Thyroid gland (tissue), 4 donors: ENCODE measurements around the gene VWA5B2. TPM values are rescaled to one million over a fixed set of nuclear protein-coding genes. Genes with fewer than 3 reads are reported as not detected.
A peak's percentile ranks its signal among the peaks of the same experiment; 100 is the strongest.

Experiments used
- DNase-seq, 2 donors: peaks; one replicate each; pipeline ENCODE4 v3.0.0-alpha.2; 2019
- H3K27ac ChIP-seq, 3 donors: fragments of 200-600 bp; sonication (generic); 1 replicate in 2 of 3; 2 replicates in 1 of 3; pipeline ENCODE4 v1.5.1; 2016 to 2019; ENCODE audit warnings: mild to moderate bottlenecking in 1 of 3, moderate library complexity in 1 of 3
- H3K27me3 ChIP-seq: fragments of 200-600 bp; sonication (generic); one replicate; pipeline ENCODE4 v1.5.1; 2019
- H3K36me3 ChIP-seq, 2 donors: fragments of 200-600 bp; sonication (generic); one replicate each; pipeline ENCODE4 v1.5.1; 2016 to 2019
- H3K4me1 ChIP-seq, 2 donors: fragments of 200-600 bp; sonication (generic); one replicate each; pipeline ENCODE4 v1.5.1; 2017 to 2019
- H3K4me3 ChIP-seq, 3 donors: fragments of 200-600 bp; sonication (generic); replicated peaks in 1 of 3; 1 replicate in 2 of 3; 2 replicates in 1 of 3; pipeline ENCODE4 v1.5.1; 2016; ENCODE audit warnings: mild to moderate bottlenecking in 1 of 3
- H3K9me3 ChIP-seq: fragments of 200-600 bp; sonication (generic); one replicate; pipeline ENCODE4 v1.5.1; 2017
- POLR2A ChIP-seq, 2 donors: fragments of 450-650 bp; IDR thresholded peaks; one replicate each; pipeline ENCODE4 v1.6.1; 2017; ENCODE audit warnings: antibody characterized with exemption in 2 of 2, mild to moderate bottlenecking in 2 of 2, moderate library complexity in 1 of 2
- WGBS, 2 donors: methylation state at CpG; one replicate each; pipeline ENCODE4 v1.1.5; 2017; 5-methylcytosine and 5-hydroxymethylcytosine counted together
- intact Hi-C: fragments of 100-400 bp; cut with DNase I; formaldehyde crosslinking; loops from one replicate; pipeline ENCODE4 v1.15.1; 2023
- total RNA-seq, 4 donors: library from RNA; depleted of rRNA; stranded (reverse); fragments of >200 nt; gene quantifications; one replicate each; pipeline ENCODE4 v1.2.3, GENCODE V29; 2016
- TF ChIP-seq, protein P1 (sequence below), 6 experiments: fragments of 200-600 bp in 3 of 6; fragments of 450-650 bp in 3 of 6; sonication (generic) in 3 of 6; IDR thresholded peaks; one replicate each; pipeline ENCODE4 v1.5.1; 2016 to 2019; ENCODE audit warnings: antibody characterized with exemption in 6 of 6, mild to moderate bottlenecking in 2 of 6, inconsistent platforms in 1 of 6, moderate library complexity in 1 of 6

The VWA5B2 gene
- total RNA-seq, 4 donors from 2014 or later: 0.42 to 0.88 (median 0.45) TPM; not detected in 1

DNA sequence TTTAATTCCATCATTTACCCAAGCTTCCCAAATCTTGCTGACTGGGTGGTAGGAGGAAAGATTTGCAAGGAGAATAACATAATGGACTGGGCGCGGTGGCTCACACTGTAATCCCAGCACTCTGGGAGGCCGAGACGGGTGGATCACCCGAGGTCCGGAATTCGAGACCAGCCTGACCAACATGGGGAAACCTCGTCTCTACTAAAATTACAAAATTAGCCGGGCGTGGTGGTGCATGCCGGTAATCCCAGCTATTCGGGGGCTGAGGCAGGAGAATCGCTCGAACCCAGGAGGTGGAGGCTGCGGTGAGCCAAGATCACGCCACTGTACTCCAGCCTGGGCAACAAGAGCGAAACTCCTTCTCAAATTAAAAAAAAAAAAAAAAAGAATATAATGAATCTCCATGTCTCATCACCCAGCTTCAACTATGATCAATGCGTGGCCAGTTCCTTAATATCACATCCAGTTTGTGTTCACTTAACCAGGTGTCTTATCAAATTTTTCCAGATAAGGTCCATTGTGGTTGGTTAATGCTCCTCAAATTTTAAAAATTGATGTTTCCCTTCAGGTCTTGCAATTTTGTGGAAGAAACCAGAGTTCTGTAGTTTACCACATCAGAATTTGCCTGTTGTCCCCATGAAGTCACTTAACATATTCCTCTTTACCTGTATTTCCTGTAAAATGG is 44.7 kb upstream of the VWA5B2 start:
- H3K4me3 ChIP-seq: no peak overlapping the region
- H3K36me3 ChIP-seq: peaks cover 53 to 54% of the 10 kb centered on the region in 2 donors
- intact Hi-C loops: loop anchor here (5.0 kb wide), 2 partner anchors 42 to 58 kb away; no protein-coding TSS in a partner anchor
- H3K27ac ChIP-seq: peak overlapping the region in 1 of 3 donors; percentile 54
- H3K27me3 ChIP-seq: no peaks in the 10 kb centered on the region
- no peaks in the 10 kb centered on the region for H3K9me3 ChIP-seq
- peaks cover 17 to 19% of the 10 kb centered on the region in 2 donors for H3K4me1 ChIP-seq
- no peak for DNase-seq
- TF ChIP-seq, protein P1, sequence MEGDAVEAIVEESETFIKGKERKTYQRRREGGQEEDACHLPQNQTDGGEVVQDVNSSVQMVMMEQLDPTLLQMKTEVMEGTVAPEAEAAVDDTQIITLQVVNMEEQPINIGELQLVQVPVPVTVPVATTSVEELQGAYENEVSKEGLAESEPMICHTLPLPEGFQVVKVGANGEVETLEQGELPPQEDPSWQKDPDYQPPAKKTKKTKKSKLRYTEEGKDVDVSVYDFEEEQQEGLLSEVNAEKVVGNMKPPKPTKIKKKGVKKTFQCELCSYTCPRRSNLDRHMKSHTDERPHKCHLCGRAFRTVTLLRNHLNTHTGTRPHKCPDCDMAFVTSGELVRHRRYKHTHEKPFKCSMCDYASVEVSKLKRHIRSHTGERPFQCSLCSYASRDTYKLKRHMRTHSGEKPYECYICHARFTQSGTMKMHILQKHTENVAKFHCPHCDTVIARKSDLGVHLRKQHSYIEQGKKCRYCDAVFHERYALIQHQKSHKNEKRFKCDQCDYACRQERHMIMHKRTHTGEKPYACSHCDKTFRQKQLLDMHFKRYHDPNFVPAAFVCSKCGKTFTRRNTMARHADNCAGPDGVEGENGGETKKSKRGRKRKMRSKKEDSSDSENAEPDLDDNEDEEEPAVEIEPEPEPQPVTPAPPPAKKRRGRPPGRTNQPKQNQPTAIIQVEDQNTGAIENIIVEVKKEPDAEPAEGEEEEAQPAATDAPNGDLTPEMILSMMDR (IDR thresholded peaks at IDR 0.05): no peak
- no peak for TF ChIP-seq POLR2A (IDR thresholded peaks at IDR 0.05)
- 93 to 95% methylated on average over 18 of the region's 18 CpGs for WGBS, 2 donors

DNA sequence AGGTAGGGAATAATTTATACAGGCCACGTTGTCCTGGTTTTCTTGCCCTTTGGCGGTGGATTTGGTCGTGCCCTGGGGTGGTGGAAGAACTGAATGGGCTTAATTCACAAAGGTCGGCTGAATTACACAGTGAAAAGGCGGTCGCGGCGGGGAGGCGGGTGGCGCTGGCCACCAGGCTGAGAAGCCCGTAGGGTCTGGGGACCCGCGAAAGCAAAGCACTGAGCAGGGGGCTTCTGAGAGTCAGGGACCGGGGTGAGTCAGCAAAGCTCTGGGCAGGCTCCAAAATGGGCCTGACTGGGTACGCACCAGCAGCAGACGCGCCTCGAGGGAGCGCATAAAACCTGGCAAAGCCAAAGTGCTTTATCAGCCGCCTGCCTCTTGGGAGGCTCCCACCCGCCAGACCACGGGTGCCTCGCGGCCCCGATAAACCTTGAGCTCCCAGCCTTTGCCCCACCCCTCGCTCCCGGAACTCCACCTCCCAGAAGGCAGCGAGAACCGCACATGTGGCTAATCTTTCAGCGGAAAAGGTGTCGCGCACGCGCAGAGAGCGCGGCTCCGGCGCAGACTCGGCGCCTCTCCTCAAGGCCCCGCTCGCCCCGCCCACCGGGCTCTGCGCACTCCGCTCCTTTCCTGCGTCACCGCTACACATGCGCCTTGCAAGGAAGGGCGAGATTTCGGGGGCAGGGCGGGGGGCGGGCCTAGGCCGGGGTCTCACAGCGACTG is 43.8 kb upstream of the VWA5B2 start:
- no peaks in the 10 kb centered on the region for H3K27me3 ChIP-seq
- intact Hi-C loops: loop anchor here (5.0 kb wide), 1 partner anchor 57 kb away; no protein-coding TSS in a partner anchor
- H3K4me1 ChIP-seq: peaks cover 17 to 19% of the 10 kb centered on the region in 2 donors
- TF ChIP-seq, protein P1 (IDR thresholded peaks at IDR 0.05): no peak
- TF ChIP-seq POLR2A (IDR thresholded peaks at IDR 0.05): no peak
- DNase-seq: peak; percentile 100
- WGBS, 2 donors: 6 to 7% methylated on average over 27 to 28 of the region's 55 CpGs
- H3K36me3 ChIP-seq: peaks cover 47 to 53% of the 10 kb centered on the region in 2 donors
- peak overlapping the region; percentile 54 to 74 (median 65) for H3K27ac ChIP-seq
- H3K9me3 ChIP-seq: no peaks in the 10 kb centered on the region
- peak overlapping the region; percentile 46 to 91 (median 56) for H3K4me3 ChIP-seq

DNA sequence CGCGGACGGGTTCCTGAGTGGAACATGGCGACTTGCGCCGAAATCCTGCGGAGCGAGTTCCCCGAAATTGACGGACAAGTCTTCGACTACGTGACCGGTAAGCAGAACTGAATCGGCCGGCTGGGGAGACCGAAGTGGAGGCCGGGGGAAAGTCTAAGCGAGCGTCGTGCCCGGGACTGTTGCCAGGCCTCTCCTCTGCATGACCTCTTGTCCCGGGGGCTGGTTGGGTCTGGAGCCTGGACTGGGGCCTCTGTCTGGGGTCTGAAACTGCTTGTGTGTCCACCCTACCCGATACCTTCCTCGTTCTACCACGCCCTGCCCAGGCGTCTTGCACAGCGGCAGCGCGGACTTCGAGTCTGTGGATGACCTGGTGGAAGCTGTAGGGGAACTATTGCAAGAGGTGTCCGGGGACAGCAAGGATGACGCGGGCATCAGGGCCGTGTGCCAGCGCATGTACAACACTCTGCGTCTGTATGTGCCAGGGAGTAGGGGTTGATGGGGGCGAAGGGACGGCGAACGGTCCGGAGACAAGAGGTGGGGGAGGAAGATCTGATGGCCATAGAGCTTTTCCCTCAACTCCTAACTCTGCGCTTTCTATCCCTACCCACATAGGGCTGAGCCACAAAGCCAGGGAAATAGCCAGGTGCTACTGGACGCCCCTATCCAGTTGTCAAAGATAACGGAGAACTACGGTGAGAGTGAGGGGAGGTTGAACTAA is 43.0 kb upstream of the VWA5B2 start, which contains the start of gene ABCF3:
Gene ABCF3, plus strand, starts transcription at position 16 of the 718 bp plus-strand sequence. Its CDS starts 9 bp downstream, at position 25.
- peak within 1 kb of the TSS; percentile 54 to 74 (median 65) for H3K27ac ChIP-seq
- peaks cover 45 to 49% of the 10 kb centered on the region in 2 donors for H3K36me3 ChIP-seq
- peak within 1 kb of the TSS; percentile 46 to 91 (median 56) for H3K4me3 ChIP-seq
- peaks cover 17 to 19% of the 10 kb centered on the region in 2 donors for H3K4me1 ChIP-seq
- H3K27me3 ChIP-seq: no peaks in the 10 kb centered on the region
- peak in 1 of 2 donors; percentile 76 for TF ChIP-seq POLR2A (IDR thresholded peaks at IDR 0.05)
- TF ChIP-seq, protein P1 (IDR thresholded peaks at IDR 0.05): no peak
- no peak for DNase-seq
- no peaks in the 10 kb centered on the region for H3K9me3 ChIP-seq
- intact Hi-C loops: loop anchor here (5.0 kb wide), 1 partner anchor 56 kb away; no protein-coding TSS in a partner anchor
- WGBS, 2 donors: 1 to 2% methylated on average over 23 to 26 of the region's 45 CpGs

DNA sequence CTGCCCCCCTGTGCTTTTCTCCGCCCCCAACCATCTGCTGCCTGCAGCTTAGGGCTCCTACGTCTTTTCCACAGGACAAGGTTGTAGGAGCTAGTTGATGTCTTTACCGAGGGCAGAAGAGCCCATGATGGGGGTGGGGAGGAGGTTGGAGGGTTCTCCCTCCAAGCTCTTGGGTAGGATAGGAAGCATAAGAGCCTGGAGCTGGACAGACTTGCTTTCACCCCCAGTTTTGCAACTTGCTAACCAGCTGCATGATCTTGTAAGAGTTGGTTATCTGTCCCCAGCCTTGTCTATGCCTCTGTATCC is 42.5 kb upstream of the VWA5B2 start:
- WGBS, 2 donors: 18 to 24% methylated on average over 3 of the region's 3 CpGs

More for the DNA sequence above, 42.5 kb upstream of the VWA5B2 start:
- Histone ChIP-seq H3K9me3 (no peaks in the 10 kb centered on the region), H3K27ac (peak overlapping the region in 1 of 3 donors; percentile 65), H3K36me3 (peaks cover 45 to 48% of the 10 kb centered on the region in 2 donors), H3K4me3 (peak overlapping the region; percentile 46 to 91 (median 56)), H3K4me1 (peaks cover 17 to 19% of the 10 kb centered on the region in 2 donors), H3K27me3 (no peaks in the 10 kb centered on the region)
- no peak for DNase-seq
- TF ChIP-seq POLR2A (IDR thresholded peaks at IDR 0.05): no peak
- TF ChIP-seq, protein P1 (IDR thresholded peaks at IDR 0.05): no peak
- intact Hi-C loops: loop anchor here (5.0 kb wide), 1 partner anchor 55 kb away; no protein-coding TSS in a partner anchor
